Measurements from ENCODE around the gene OR13H1. TPM values are rescaled to one million over a fixed set of nuclear protein-coding genes. Genes with fewer than 3 reads are reported as not detected.

Gene OR13H1
- total and polyA plus RNA-seq, 9 of the 15 experiments (the other 6 are each of a cell fraction or from before 2014, with no cell fraction given): not detected

DNA sequence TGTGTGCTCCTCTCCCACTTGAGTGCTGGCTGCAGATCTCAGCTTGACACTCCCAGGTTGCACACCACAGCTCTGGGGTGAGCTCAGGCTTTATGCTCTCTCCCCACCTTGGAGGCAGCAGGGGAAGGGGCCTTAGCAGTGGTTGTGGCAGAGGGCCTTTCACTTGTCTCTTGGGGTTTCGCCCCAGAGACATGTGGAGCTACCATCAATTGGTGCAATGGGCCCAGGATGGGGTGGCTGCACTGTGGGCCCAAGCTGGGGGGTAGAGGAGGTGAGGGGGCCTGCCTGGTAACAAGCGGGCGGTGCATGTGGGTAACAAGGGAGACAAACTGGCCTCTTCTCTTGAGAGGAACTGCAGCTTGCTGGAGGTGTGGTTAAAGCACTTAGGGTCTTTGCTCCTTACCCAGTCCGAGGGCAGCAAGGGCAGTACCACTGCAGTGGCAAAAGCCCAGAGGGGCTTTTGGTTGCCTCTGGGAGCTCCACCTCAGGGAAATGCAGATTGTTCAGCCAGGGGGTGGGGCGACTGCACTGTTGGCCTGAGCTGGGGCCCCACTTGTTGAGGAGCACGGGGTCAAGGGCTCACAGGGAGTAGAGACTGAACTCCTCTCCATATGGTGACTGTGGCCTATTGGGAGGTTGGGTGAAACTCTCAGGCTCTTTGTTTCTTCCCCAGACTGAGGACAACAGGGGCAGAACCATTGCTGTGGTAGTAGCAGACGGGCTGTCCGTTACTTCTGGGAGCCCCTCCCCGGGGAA, 30.5 kb upstream of the OR13H1 start:
- ATAC-seq (no peak), DNase-seq (ENCODE audit: extremely low read depth in 1 of 4, low spot score in 3 of 4) (no peak), FAIRE-seq (no peak)
- BruUV-seq (replicated peaks): no TSS peak
- no peaks in the 10 kb centered on the region for H3K36me3 ChIP-seq (ENCODE audit: control insufficient read depth, insufficient read depth, low read length)
- intact Hi-C loops (cut with micrococcal nuclease): no loop called here
- H3K79me2 ChIP-seq (ENCODE audit: control insufficient read depth, insufficient read depth, low read length): no peaks in the 10 kb centered on the region
- TF ChIP-seq TGIF2 (CRISPR knock-in tag; IDR thresholded peaks at IDR 0.05) (no peak), ZNF316 (IDR thresholded peaks at IDR 0.05) (no peak)
- TF ChIP-seq, protein P1, sequence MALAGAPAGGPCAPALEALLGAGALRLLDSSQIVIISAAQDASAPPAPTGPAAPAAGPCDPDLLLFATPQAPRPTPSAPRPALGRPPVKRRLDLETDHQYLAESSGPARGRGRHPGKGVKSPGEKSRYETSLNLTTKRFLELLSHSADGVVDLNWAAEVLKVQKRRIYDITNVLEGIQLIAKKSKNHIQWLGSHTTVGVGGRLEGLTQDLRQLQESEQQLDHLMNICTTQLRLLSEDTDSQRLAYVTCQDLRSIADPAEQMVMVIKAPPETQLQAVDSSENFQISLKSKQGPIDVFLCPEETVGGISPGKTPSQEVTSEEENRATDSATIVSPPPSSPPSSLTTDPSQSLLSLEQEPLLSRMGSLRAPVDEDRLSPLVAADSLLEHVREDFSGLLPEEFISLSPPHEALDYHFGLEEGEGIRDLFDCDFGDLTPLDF (CRISPR knock-in tag; IDR thresholded peaks at IDR 0.05): no peak
- no peaks in the 10 kb centered on the region for H3K9me1 ChIP-seq (ENCODE audit: control insufficient read depth, insufficient read depth, low read length)
- no peaks in the 10 kb centered on the region for H3K9me3 ChIP-seq (replicated peaks; ENCODE audit: control insufficient read depth, insufficient read depth, low read depth, low read length)
- H3K4me1 ChIP-seq (replicated peaks in 1 of 2; ENCODE audit: control insufficient read depth in 2 of 2, insufficient read depth in 2 of 2, low read length in 2 of 2): no peaks in the 10 kb centered on the region
- ChIA-PET CTCF (ENCODE audit: low intra/inter-chr PET ratio) (no interaction called here), POLR2A (no interaction called here)
- no peak overlapping the region for H3K27ac ChIP-seq (ENCODE audit: extremely low read depth, low read depth, low read length)
- H3K27me3 ChIP-seq (ENCODE audit: control insufficient read depth in 2 of 2, insufficient read depth in 2 of 2, low read length in 2 of 2): no peaks in the 10 kb centered on the region
- H3K9ac ChIP-seq (ENCODE audit: insufficient read depth in 1 of 2, low read depth in 2 of 2, low read length in 2 of 2): no peak overlapping the region
- H4K20me1 ChIP-seq (replicated peaks; ENCODE audit: control insufficient read depth, insufficient read depth, low read length): no peaks in the 10 kb centered on the region
- in situ Hi-C loops (cut with MboI): no loop called here
- H3K4me3 ChIP-seq: no peak overlapping the region
- H3K4me2 ChIP-seq (ENCODE audit: insufficient read depth, low read length): no peak overlapping the region
- no peak overlapping the region for H2AFZ ChIP-seq (ENCODE audit: low read depth, low read length)
- WGBS (ENCODE audit: insufficient coverage, low coverage, missing lambda C conversion rate): 20% methylated on average over 8 of the region's 9 CpGs

DNA sequence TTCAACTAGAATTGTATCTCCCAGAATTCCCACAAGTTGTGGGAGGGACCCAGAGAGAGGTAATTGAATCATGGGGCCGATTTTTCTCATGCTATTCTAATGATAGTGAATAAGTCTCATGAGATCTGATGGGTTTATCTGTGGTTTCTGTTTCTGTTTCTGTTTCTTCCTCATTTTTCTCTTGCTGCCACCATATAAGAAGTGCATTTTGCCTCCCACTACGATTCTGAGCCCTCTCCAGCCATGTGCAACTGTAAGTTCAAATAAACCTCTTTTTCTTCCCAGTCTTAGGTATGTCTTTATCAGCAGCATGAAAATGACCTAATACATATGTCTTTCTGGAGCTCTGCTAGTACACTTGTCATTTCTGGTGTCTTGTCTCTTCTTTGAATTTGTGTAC, 22.1 kb upstream of the OR13H1 start:
- H4K20me1 ChIP-seq (replicated peaks; ENCODE audit: control insufficient read depth, insufficient read depth, low read length): no peaks in the 10 kb centered on the region
- no peak for ATAC-seq
- H3K4me2 ChIP-seq (ENCODE audit: insufficient read depth, low read length): no peak overlapping the region

More for the DNA sequence above, 22.1 kb upstream of the OR13H1 start:
- intact Hi-C loops (cut with micrococcal nuclease): no loop called here
- no peaks in the 10 kb centered on the region for H3K9me3 ChIP-seq (replicated peaks; ENCODE audit: control insufficient read depth, insufficient read depth, low read depth, low read length)
- H3K27ac ChIP-seq (ENCODE audit: extremely low read depth, low read depth, low read length): no peak overlapping the region
- 9% methylated on average over 2 of the region's 2 CpGs for WGBS (ENCODE audit: insufficient coverage, low coverage, missing lambda C conversion rate)
- no peak overlapping the region for H3K4me3 ChIP-seq
- no peaks in the 10 kb centered on the region for H3K27me3 ChIP-seq (ENCODE audit: control insufficient read depth in 2 of 2, insufficient read depth in 2 of 2, low read length in 2 of 2)
- H3K36me3 ChIP-seq (ENCODE audit: control insufficient read depth, insufficient read depth, low read length): no peaks in the 10 kb centered on the region
- TF ChIP-seq ZNF766 (CRISPR knock-in tag; conservative IDR thresholded peaks at IDR 0.05): peak; percentile 92
- TF ChIP-seq, protein P2, sequence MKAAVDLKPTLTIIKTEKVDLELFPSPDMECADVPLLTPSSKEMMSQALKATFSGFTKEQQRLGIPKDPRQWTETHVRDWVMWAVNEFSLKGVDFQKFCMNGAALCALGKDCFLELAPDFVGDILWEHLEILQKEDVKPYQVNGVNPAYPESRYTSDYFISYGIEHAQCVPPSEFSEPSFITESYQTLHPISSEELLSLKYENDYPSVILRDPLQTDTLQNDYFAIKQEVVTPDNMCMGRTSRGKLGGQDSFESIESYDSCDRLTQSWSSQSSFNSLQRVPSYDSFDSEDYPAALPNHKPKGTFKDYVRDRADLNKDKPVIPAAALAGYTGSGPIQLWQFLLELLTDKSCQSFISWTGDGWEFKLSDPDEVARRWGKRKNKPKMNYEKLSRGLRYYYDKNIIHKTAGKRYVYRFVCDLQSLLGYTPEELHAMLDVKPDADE (conservative IDR thresholded peaks at IDR 0.05; ENCODE audit: control insufficient read depth, low read depth, low read length): no peak
- no TSS peak for BruUV-seq (replicated peaks)
- H3K9me1 ChIP-seq (ENCODE audit: control insufficient read depth, insufficient read depth, low read length): no peaks in the 10 kb centered on the region
- in situ Hi-C loops (cut with MboI): no loop called here
- H3K9ac ChIP-seq (ENCODE audit: insufficient read depth in 1 of 2, low read depth in 2 of 2, low read length in 2 of 2): no peak overlapping the region
- H2AFZ ChIP-seq (ENCODE audit: low read depth, low read length): no peak overlapping the region
- DNase-seq (ENCODE audit: extremely low read depth in 1 of 4, low spot score in 3 of 4) (no peak), FAIRE-seq (no peak)
- ChIA-PET POLR2A (no interaction called here), CTCF (ENCODE audit: low intra/inter-chr PET ratio) (no interaction called here)
- H3K4me1 ChIP-seq (replicated peaks in 1 of 2; ENCODE audit: control insufficient read depth in 2 of 2, insufficient read depth in 2 of 2, low read length in 2 of 2): no peaks in the 10 kb centered on the region
- H3K79me2 ChIP-seq (ENCODE audit: control insufficient read depth, insufficient read depth, low read length): no peaks in the 10 kb centered on the region

All from K562 (cell line).